GOT3 (cell line): ENCODE data around the gene DLG2.

ENCODE experiments used
- DNase-seq: peaks from one replicate; lab custom pipeline; 2025; ENCODE audit warnings: mixed read lengths; lab: John Stamatoyannopoulos, UW

The DLG2 gene

DNA sequence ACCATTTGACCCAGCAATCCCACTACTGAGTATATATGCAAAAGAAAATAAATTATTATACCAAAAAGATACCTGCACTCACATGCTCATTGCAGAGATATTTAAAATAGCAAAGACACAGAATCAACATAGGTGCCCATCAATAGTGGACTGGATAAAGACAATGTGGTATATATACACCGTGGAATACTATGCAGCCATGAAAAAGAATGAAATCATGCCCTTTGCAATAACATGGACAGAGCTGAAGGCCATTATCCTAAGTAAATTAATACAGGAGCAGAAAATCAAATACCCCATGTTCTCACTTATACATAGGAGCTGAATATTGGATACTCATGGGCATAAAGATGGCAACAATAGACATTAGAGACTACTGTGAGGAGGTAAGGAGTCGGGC lies 68.7 kb downstream of the DLG2 start:
- no peak for DNase-seq

DNA sequence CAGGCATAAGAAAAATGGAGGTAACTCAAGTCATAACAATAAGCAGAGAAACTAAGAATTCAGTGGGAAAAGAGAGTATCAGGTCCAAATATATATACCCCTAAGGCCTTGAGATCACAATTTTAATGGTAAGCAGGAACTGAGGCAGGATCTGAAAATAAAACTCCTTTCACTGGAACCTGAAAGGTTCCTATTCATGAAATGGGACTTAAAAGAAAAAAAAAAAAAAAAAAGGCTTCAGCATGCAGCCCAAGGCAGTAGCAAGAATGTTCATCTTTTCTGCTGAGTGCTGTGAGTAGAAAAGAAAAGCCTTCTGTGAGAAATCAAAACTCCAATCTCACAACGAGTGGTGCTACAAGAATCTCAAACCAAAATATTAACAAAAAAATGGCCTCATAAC lies 75.3 kb downstream of the DLG2 start:
- no peak for DNase-seq

DNA sequence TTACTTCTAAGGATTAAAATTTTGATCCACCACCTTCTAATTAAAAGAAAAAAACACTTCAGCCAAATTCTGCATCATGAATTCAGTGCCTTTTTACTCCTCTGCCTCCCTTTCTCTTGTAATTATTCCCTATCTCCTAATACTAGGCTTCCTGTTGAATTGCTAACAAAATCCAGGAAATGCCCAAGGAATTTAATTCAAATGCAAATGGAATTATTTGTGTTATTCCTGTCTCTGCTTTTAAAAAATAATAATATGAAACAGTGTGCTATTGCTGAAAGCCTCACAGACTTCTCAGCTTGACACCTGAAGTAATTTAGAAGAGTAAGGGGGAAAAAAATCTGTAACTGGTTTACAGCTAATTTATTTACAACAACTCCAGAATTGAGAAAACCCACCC lies 85.5 kb downstream of the DLG2 start:
- no peak for DNase-seq

DNA sequence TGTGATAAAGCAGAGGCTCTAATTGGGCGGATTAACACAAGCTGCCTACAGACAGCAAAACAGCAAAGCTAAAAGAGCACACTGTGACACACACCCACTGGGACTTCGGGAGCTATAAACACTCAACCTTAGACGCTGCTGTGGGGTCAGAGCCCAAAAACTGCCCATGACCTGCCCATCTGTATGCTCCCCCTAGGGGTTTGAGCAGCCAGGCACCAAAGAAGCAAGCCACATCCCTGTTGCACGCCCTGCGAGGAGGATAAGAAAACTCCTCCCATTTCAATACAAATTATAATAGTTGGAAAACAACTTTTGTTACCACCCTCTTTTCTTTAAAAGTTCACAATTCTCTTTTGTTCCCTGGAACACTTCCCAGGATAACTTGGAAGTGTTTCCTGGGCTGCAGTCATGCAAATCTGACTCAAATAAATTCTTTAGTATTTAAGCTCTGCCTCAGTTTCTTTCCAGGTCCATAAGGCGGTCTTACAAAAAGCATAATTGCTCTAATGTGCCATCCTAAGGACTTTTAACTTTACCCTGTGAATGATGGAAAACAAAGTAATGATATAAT lies 86.4 kb downstream of the DLG2 start:
- no peak for DNase-seq

DNA sequence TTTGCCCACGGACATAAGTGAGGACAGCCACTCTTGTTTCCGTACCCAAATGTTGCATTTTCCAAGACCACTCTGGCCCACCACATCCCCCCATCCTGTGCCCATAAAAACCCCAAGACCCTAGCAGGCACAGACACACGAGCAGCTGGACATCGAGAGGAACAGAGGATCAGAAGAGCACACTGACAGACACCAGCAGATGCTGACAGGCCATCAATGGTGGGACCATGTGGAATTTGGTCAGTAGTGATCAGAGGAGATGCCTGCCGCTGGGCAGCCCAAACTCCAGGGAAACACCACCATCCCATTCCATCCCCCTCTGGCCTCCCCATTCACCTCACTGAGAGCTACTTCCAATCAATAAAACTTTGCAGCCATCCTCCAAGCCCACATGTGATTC lies 87.0 kb downstream of the DLG2 start:
- DNase-seq, result no peak

DNA sequence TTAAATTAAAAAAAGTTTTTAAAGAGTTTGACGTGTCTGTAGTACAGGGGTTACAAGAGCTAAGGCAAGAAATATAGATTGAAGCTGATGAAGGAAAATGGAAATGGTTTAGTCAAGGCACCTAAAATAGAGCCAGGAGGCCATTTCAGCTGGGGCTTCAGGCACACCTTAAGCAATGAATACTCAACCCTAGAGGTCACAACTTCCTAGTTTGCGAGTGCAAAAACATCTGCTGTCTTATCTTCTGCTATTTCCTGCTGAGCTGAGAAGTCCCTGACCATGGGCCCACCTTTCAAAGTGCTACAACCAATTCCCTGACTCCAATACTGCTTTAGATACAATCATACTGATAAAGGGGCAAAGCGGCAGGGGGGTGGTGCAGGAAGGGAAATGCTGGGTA lies 87.4 kb downstream of the DLG2 start:
- DNase-seq, result no peak

DNA sequence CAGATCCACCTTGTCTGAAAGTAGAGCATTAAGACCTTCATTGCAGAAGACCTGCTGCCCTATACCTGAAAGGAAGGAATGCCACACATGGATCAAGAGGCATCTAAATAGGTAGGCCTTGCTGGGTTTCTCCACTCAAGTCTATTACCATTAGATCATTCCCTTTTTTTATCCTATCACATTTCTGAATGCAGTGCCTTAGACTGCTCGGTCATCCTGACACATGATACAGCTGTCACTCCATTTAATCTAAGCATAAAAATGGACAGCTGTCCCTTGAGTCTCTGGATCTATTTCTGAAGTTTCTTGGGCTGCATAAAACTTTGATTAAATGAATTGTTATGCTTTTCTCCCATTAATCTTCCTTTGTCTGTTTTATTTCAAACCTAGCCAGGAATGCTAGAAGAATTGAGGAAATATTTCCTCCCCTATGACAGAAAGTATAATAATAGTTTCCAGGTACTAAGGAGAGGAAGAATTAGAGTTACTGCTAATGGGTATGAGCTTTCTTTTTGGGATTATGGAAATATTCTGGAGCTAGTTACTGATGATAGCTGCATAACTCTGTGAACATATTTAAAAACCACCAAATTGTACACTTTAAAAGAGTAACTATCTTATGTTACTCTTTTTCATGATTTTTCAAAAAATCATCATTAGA lies 88.0 kb downstream of the DLG2 start:
- no peak for DNase-seq

DNA sequence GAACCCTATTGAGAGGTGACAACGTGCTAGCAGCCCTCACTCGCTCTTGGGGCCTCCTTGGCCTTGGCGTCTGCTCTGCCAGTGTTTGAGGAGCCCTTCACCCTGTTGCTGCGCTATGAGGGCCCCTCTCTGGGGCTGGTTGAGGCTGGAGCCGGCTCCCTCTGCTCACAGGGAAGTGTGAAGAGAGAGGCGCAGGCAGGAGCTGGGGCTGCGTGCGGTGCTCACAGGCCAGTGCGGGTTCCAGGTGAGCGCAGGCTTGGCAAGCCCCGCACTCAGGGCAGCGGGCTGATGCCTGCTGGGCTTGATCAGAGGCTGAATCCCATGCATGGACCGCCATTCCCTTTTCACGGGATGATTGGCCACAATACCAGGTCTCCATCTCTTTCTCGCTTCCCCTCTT lies 90.7 kb downstream of the DLG2 start:
- no peak for DNase-seq

DNA sequence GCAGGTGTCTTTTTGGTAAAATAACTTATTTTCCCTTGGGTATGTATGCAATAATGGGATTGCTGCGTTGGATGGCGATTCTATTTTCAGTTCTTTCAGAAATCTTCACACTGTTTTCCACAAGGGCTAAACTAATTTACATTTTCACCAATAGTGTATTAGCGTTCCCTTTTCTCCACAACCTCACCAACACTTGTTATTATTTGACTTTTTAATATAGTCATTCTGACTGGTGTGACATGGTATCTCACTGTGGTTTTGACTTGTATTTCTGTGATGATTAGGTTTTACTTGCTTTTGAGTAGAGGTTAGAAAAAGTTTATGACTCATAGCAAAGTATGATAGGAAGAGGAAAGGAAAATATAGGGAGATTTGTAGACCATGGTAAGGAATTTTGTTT lies 92.3 kb downstream of the DLG2 start:
- DNase-seq, result no peak

DNA sequence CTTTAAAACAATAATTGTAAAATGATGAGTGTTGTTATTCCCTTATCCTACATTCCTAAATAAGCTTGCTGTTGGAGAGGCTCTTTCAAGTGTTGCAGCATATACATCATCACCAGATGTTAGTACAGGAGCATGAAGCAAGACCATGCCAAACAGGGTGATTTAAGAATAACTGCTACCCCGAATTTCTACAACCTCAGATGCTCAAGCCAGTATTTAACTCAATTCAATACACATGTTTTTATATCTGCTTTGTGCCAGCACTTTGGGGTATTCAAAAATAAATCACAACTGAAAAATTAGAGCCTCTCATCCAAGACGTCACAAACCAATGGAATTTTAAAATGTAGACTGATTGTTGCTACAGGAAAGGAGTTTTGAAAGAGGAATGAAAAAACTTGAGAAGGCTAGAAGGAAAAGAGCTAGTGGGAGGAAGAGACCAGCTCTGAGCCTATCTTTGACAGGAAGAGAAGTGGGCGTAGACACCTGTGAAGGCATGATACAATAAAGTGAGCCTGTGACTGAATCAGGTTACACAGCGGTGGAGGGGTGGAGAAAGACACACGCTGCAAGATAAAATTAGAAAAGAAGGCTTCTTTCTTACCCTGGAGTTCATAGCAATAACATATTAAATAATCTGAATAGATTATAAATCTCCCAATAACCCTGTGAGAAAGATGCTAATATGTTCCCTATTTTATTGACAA lies 95.8 kb downstream of the DLG2 start:
- DNase-seq, result no peak

DNA sequence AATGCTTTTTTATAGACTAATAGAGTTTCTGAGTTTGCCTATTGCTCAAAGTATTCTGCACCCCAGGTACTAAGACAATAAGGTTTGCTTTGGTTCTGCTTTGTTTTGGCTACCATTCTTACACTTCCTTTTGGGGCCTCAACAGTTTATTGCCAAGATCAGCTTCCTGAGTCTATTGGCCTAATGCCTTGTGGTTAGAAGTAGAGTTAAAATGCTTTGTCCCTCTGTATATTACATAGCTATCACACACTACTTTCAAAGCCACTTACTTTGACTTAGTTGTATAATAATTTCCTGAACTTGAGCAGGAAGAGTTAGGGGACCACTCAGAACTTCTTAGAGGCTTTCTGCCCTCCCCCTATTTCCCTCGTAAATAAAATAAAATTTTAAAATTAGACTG lies 96.5 kb downstream of the DLG2 start:
- no peak for DNase-seq

DNA sequence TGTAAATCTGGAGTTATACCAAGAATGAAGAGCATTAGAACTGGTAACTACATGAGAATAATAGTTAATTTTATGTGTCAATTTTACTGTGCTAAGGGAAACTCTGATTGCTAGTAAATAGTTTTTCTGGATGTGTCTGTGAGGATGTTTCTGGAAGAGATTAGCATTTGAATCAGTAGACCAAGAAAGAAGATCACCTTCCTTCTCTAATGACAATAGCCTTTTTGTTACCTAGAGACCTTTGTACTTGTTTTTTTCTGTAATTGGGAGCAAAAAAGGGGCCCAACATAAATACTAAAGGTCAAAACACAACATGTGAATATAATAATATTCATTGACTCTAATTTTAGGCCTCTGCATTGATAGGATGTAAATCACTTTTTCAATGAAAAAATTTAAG lies 100.6 kb downstream of the DLG2 start:
- DNase-seq, result no peak

DNA sequence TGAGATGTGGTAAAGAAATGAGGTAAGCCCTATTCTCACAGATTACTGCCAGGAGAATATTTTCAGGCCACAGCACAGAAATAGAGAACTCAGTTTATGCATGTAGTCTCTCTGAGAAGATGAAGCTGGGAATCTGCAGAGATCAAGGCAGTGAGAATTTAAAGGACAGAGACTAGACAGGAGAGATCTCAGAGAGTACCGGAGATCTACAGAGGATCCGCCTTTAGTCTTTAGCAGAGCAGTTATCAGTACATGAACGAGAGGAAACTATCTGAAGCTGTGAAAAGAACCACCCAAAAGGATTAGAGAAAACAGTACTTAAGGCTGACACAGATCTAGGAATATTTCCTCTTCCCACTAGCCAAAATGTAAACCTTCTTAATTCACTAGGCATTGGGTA lies 101.5 kb downstream of the DLG2 start:
- DNase-seq, result no peak

DNA sequence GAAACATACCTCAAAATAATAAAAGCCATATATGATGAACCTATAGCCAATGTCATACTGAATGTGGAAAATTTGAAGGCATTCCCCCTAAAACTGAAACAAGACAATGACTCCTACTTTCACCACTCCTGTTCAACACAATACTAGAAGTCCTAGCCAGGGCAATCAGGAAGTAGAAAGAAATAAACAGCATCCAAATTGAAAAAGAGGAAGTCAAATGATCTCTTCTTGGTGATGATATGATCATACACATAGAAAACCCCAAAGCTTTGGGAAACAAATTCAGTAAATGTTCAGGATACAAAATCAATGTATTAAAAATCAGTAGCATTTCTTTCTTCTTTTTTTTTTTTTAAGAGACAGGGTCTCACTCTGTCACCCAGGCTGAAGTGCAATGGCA lies 109.9 kb downstream of the DLG2 start:
- DNase-seq, result no peak

DNA sequence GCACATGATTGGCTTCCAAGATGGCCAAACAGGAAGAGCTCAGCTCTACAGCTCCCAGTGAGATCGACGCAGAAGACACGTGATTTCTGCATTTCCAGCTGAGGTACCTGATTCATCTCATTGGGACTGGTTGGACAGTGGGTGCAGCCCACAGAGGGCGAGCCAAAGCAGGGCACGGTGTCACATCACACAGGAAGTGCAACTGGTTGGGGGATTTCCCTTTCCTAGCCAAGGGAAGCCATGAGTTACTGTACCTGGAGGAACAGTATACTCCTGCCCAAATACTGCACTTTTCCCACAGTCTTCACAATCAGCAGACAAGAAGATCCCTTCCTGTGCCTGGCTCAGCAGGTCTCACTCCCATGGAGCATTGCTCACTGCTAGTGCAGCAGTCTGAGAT lies 131.2 kb downstream of the DLG2 start:
- DNase-seq, result no peak

DNA sequence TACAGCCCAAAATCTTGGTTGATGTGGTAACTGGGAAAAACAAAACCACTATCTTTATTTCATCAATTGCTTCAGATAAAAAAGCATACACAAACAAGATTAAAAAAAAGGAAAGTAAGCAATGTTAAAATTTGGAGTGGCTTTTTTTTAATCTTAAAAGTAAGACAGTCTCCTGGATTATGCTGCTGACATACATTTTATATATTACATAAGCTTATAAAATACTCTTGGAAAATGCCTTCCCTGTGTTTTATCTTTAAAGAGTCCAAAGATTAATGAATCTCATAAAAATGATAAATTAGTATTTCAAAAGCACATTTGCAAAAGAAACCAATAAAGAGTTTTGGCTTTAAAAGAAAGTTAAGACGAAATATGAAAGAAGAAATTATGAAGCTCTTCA lies 132.7 kb downstream of the DLG2 start:
- DNase-seq, result no peak

DNA sequence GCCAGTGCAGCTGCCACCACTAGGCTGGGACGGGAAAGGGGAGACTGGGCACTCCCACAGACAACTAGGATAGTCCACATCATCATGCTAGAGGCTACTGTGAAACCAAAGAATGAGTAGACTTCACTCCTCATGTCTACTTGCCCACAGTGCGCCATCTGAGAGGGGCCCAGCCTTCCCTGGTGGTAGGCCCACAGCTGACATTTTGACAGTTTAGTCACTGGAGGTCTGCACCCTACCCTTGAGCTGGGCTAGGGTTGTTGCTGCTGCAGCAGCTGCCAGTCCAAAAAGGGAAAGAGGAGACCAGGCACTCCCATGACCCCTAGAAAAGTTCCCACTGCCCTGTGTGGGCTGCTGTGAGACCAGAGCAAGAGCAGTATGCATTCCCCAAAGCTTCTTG lies 141.2 kb downstream of the DLG2 start:
- DNase-seq, result no peak

DNA sequence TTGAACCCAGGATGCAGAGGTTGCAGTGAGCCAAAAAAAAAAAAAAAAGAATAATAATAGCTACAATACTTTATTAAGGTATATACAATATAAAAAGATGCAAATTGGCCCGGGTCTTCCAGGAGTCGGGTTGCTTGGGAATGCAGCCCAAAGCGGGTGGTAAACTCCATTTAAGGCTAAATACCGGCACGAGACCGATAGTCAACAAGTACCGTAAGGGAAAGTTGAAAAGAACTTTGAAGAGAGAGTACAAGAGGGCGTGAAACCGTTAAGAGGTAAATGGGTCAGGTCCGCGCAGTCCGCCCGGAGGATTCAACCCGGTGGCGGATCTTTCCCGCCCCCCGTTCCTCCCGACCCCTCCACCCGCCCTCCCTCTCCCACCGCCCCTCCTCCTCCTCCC lies 143.3 kb downstream of the DLG2 start:
- DNase-seq, result no peak

DNA sequence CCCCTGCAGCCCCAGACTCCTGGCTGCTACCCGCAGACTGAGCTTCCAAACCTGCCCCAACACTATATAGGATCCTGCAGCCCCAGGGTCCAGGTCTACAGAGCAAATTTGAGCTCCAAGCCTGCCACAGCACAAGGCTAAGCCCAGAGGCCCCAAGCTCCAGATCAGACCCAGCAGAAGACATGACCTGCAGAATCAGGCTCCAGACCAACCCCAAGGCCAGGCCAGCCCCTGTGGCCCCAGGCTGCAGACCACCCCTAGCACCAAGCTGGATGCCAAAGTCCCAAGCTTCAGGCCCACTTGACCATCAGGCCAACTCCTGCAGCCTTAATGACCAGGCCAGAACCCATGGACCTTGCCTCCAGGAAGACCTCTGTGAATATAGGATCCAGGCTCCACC lies 145.3 kb downstream of the DLG2 start:
- no peak for DNase-seq

DNA sequence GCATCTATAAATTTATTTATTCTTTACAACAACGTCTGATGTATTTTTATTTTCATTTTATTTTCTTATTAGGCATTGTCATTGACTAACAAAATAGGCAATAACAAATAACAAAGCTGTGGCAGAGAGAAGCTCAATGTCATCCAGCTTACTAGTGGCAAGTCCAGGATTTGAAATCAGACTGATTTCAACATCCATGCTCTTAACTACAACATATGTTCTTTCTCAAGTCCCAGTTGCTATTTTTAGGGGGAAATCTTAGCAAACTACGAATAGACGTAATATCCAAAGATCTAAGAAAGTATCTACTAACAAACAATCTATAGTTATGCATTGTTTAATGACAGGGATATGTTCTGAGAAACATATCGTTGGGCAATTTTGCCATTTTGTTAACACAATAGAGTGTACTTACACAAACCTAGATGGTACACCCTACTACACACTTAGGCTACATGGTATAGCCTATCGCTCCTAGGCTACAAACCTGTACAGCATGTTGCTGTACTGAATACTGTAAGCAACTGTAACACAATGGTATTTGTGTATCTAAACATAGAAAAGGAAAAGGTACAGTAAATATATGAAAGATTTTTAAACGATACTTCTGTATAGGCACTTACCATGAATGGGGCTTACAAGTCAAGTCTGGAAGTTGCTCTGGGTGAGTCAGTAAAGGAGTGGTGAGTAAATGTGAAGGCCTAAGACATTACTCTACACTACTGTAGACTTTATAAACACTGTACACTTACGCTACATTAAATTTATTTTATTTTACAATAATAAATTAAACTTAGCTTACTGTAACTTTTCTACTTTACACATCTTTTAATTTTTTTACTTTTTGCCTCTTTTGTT lies 151.3 kb downstream of the DLG2 start:
- no peak for DNase-seq

DNA sequence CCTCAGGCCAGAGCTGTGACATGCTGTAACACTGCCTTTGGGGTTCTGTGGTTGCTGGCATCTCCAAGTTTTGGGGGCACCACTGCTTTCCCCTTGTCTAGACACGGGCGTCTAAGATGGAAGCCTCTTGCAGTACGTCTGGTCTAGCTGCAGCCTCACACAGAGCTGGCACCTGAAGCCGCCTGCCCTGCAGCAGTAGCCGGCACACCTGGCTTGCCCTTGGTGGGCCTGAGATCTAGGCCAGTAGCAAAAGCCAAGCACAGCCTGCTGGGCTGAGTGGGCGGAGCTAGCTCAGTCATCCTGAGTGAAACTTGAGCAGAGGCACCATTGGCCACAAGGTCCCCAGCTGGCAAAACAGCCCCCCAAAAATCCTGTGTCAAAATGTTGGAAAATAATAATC lies 154.2 kb downstream of the DLG2 start:
- DNase-seq, result no peak

DNA sequence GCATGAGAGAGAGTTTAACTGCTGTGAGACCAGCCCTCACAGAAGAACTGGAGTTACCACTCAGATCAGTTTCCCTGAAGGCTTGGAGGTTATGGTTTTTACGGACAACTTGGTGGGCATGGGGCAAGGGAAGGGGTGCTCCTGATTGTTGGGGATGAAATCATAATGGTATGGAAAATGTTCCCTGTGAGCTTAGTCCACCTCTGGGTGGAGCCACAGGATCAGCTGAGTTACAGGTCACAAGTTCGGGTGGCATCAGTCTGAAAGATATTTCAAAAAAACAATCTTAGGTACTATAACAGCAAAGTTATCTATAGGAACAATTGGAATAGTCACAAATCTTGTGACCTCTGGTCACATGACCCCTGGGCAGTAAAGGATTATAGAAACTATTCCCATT lies 162.9 kb downstream of the DLG2 start:
- DNase-seq, result no peak

DNA sequence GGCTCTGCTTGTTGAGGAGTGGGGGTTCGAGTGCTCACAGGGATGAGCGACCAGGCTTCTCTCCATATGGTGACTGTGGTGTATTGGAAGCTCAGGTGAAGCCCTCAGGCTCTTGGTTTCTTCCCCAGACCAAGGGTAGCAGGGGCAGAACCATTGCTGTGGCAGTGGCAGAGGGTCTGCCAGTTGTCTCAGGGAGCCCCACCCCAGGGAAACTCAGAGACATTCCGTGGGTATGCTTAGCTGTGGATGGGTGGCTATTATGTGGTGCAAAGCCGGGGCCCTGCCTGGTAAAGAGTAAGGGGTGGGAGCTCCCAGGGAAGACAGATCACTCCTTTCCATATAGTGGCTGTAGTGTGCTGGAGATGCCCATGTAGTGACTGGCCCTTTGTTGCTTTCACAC lies 167.8 kb downstream of the DLG2 start:
- no peak for DNase-seq
